AG09309 (cell line): Measurements from ENCODE around the gene OR4N5.
"Not testable (repeated sequence)": the region's sequence is repeated elsewhere in the genome, so short reads cannot be mapped to it uniquely, and the experiment has no call there.

Experiments used
- DNase-seq: peaks from one replicate; pipeline ENCODE4 v3.0.0-alpha.2; 2010; ENCODE audit warnings: low read depth
- H3K4me3 ChIP-seq: 2 replicates; pipeline ENCODE4 v1.5.1; 2011; ENCODE audit warnings: mild to moderate bottlenecking, low read depth, low read length, moderate library complexity; ENCODE audit not compliant: control insufficient read depth
- TF ChIP-seq, protein P1 (sequence below): IDR thresholded peaks from 2 replicates; pipeline ENCODE4 v1.5.1; 2011; ENCODE audit warnings: mild to moderate bottlenecking, low read depth, low read length, inconsistent platforms; ENCODE audit not compliant: insufficient read depth, control insufficient read depth; ENCODE audit errors: missing control alignments

OR4N5 gene

GRCh38 chr14:20138520-20138919, at the start of gene OR4N5:
Gene OR4N5, plus strand, starts transcription at chr14:20138820. Its CDS starts 4,916 bp downstream, at chr14:20143736.
- no peak for DNase-seq
- H3K4me3 ChIP-seq, result no peak within 1 kb of the TSS
- TF ChIP-seq, protein P1, sequence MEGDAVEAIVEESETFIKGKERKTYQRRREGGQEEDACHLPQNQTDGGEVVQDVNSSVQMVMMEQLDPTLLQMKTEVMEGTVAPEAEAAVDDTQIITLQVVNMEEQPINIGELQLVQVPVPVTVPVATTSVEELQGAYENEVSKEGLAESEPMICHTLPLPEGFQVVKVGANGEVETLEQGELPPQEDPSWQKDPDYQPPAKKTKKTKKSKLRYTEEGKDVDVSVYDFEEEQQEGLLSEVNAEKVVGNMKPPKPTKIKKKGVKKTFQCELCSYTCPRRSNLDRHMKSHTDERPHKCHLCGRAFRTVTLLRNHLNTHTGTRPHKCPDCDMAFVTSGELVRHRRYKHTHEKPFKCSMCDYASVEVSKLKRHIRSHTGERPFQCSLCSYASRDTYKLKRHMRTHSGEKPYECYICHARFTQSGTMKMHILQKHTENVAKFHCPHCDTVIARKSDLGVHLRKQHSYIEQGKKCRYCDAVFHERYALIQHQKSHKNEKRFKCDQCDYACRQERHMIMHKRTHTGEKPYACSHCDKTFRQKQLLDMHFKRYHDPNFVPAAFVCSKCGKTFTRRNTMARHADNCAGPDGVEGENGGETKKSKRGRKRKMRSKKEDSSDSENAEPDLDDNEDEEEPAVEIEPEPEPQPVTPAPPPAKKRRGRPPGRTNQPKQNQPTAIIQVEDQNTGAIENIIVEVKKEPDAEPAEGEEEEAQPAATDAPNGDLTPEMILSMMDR, result no peak

DNA sequence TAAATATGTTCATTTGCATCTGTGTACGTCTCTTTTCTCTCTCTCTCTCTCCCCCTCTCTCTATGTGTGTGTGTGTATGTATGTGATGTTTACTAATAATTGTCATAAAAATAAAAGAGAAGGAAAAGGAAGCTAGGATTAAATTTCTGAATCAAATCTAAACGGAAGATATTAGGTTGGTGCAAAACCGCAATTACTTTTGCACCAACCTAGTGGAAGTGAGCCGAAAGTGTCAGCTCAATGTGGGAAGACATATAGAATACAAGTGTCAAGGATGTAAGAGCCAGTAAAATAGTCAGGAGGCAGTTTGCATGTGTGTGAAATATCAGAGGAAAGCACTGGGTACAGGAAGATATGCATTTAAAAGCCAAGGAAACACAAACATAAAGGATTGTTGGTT, 46.6 kb upstream of the OR4N5 start:
- TF ChIP-seq, protein P1, result no peak
- H3K4me3 ChIP-seq, result no peak overlapping the region
- no peak for DNase-seq

DNA sequence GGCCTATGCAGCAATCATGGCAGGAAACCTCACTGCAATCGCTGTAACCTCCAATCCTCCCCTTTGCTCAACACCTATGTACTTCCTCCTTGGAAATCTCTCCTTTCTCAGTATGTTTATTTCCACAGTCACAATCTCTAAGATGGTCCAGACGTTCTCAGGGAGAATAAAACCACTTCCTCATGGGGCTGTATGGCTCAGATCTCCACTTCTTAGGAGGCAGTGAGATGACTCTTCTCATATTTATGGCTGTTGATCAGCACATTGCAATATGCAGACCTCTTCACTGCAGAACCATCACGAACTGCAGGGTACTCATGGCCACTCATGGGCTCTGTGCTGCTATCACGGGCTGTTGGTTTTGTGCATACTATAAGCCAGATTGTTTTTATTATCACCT, 45.2 kb upstream of the OR4N5 start:
- no peak overlapping the region for H3K4me3 ChIP-seq
- no peak for DNase-seq
- TF ChIP-seq, protein P1, result no peak

GRCh38 chr14:20098926-20099770, 39.5 kb upstream of the OR4N5 start:
- H3K4me3 ChIP-seq, DNase-seq: not testable (repeated sequence)

DNA sequence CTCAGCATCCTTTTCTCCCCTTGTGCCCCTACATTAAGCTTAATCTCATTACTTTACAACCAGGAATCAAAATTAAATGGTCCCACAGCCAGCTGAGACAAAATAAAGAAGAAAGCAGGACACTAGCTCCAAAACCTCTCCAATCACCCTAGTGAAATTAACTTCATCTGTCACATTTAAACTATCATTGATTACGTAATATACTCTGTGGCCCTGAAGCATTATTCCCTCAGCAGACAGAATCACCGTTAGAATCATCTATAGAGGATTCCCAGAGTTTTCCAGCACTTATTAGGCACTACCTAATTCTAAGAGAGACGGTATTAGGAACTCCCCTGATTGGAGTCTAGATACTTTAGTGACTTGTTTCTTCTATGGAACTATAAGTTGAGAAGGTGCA, 28.2 kb upstream of the OR4N5 start, which contains the start of gene OR4K17:
TSS of gene OR4K17 (plus strand) at position 302 of the 400 bp plus-strand sequence. CDS start 6,761 bp downstream, outside the sequence.
- TF ChIP-seq, protein P1, result no peak
- H3K4me3 ChIP-seq, result no peak within 1 kb of the TSS

GRCh38 chr14:20112321-20112720, 26.3 kb upstream of the OR4N5 start:
- TF ChIP-seq, protein P1, result no peak
- no peak for DNase-seq
- no peak overlapping the region for H3K4me3 ChIP-seq

More for the DNA sequence above, 28.2 kb upstream of the OR4N5 start, which contains the start of gene OR4K17:
- no peak for DNase-seq

DNA sequence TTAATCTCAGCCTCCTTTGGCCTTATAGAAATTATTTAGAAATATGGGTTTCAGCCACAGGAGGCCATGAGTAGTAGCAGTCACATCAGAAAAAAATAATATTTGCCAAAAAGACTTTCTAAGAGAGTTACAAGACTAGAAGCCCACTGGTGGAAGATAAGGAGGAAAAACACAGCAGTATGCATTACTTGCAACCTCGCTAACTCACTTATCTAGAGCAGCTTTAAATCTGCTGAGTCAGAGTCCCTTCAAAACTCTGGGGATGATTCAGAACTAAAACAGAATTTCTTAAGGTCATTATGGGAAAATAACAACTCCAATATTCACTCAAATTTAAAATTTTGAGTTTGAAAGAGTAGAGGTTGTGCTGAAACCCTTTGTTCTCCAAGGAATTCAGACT, 21.9 kb upstream of the OR4N5 start:
- TF ChIP-seq, protein P1, result no peak

More for the DNA sequence above, 21.9 kb upstream of the OR4N5 start:
- no peak overlapping the region for H3K4me3 ChIP-seq
- DNase-seq, result no peak
